Chondrocyte (in vitro differentiated cells): ENCODE measurements around the gene CRABP2. TPM values are rescaled to one million over a fixed set of nuclear protein-coding genes. Genes with fewer than 3 reads are reported as not detected.

Source experiments
- DNase-seq: peaks from one replicate; pipeline ENCODE4 v3.0.0; 2021; ENCODE audit warnings: mixed read lengths, low spot score
- H3K27ac Mint-ChIP-seq: one replicate; pipeline ENCODE4 v1.8.0; 2021; ENCODE audit warnings: mild to moderate bottlenecking, moderate library complexity, mixed read lengths; ENCODE audit not compliant: unreplicated experiment
- H3K27me3 Mint-ChIP-seq: 2 replicates; pipeline ENCODE4 v1.8.0; 2021; ENCODE audit warnings: low read depth, mixed read lengths
- H3K36me3 Mint-ChIP-seq: 2 replicates; pipeline ENCODE4 v1.8.0; 2021; ENCODE audit warnings: low read depth, mixed read lengths
- H3K4me1 Mint-ChIP-seq: 2 replicates; pipeline ENCODE4 v1.8.0; 2021; ENCODE audit warnings: low read depth, mild to moderate bottlenecking, mixed read lengths
- H3K4me3 Mint-ChIP-seq: one replicate; pipeline ENCODE4 v1.8.0; 2021; ENCODE audit warnings: mild to moderate bottlenecking, moderate library complexity, mixed read lengths; ENCODE audit not compliant: unreplicated experiment
- H3K9me3 Mint-ChIP-seq: 2 replicates; pipeline ENCODE4 v1.8.0; 2021; ENCODE audit warnings: low read depth, mixed read lengths
- CTCF ChIP-seq: fragments of 200-600 bp; sonication (generic); IDR thresholded peaks from 2 replicates; pipeline ENCODE4 v1.5.0; 2021; ENCODE audit warnings: antibody characterized with exemption, mild to moderate bottlenecking, moderate library complexity
- total RNA-seq: library from RNA; stranded (reverse); gene quantifications from 3 replicates; pipeline ENCODE4 v1.2.1, GENCODE V29; 2021

CRABP2 gene
- total RNA-seq, 1 donor from 2014 or later = 93.5 TPM

- no peak for DNase-seq
- Mint-ChIP-seq H3K4me1 (peaks cover 58% of the 10 kb centered on the region), H3K27ac (peak overlapping the region; percentile 36), H3K36me3 (peaks cover 2% of the 10 kb centered on the region), H3K9me3 (no peaks in the 10 kb centered on the region), H3K27me3 (no peaks in the 10 kb centered on the region), H3K4me3 (no peak overlapping the region)
- TF ChIP-seq CTCF = no peak
These were observed 7.2 kb upstream of the CRABP2 start for GRCh38 chr1:156712626-156713025.

GRCh38 chr1:156711011-156711817, 5.8 kb upstream of the CRABP2 start:
- Mint-ChIP-seq H3K4me3 (no peak overlapping the region), H3K27ac (peak overlapping the region; percentile 79), H3K4me1 (peaks cover 71% of the 10 kb centered on the region), H3K27me3 (no peaks in the 10 kb centered on the region), H3K36me3 (no peaks in the 10 kb centered on the region), H3K9me3 (no peaks in the 10 kb centered on the region)
- no peak for DNase-seq
- TF ChIP-seq CTCF = no peak

- peak; percentile 22 for TF ChIP-seq CTCF
- Mint-ChIP-seq H3K27ac (peak overlapping the region; percentile 62), H3K4me1 (peaks cover 80% of the 10 kb centered on the region), H3K36me3 (no peaks in the 10 kb centered on the region), H3K4me3 (no peak overlapping the region), H3K27me3 (no peaks in the 10 kb centered on the region), H3K9me3 (no peaks in the 10 kb centered on the region)
- DNase-seq = peak; percentile 95
These were observed 4.5 kb upstream of the CRABP2 start for GRCh38 chr1:156709757-156710489.

- TF ChIP-seq CTCF = no peak
- Mint-ChIP-seq H3K9me3 (no peaks in the 10 kb centered on the region), H3K4me3 (no peak overlapping the region), H3K27ac (peak overlapping the region; percentile 62), H3K27me3 (no peaks in the 10 kb centered on the region), H3K4me1 (peaks cover 85% of the 10 kb centered on the region), H3K36me3 (no peaks in the 10 kb centered on the region)
- no peak for DNase-seq
These were observed 3.6 kb upstream of the CRABP2 start for GRCh38 chr1:156709031-156709430.

GRCh38 chr1:156708218-156708661, 2.9 kb upstream of the CRABP2 start:
- no peaks in the 10 kb centered on the region for H3K36me3 Mint-ChIP-seq
- TF ChIP-seq CTCF = no peak
- no peaks in the 10 kb centered on the region for H3K9me3 Mint-ChIP-seq
- no peak overlapping the region for H3K4me3 Mint-ChIP-seq
- no peak for DNase-seq
- no peaks in the 10 kb centered on the region for H3K27me3 Mint-ChIP-seq
- peak overlapping the region; percentile 45 for H3K27ac Mint-ChIP-seq
- peaks cover 93% of the 10 kb centered on the region for H3K4me1 Mint-ChIP-seq
